SK-N-SH (cell line): ENCODE measurements around the gene C16orf54.
"Not testable (repeated sequence)": the region's sequence is repeated elsewhere in the genome, so short reads cannot be mapped to it uniquely, and the experiment has no call there.

Experiments used
- CTCF ChIP-seq: fragments of 200-600 bp; sonication (generic); IDR thresholded peaks from 2 replicates; pipeline ENCODE4 v1.6.1; 2017; ENCODE audit warnings: antibody characterized with exemption, mild to moderate bottlenecking, moderate library complexity
- NFIC ChIP-seq: IDR thresholded peaks from 2 replicates; pipeline ENCODE4 v1.4.0; 2012; ENCODE audit warnings: borderline replicate concordance
- POLR2AphosphoS5 ChIP-seq: IDR thresholded peaks from 2 replicates; pipeline ENCODE4 v1.6.1; 2012; ENCODE audit warnings: low read depth, low read length
- RAD21 ChIP-seq: IDR thresholded peaks from 2 replicates; pipeline ENCODE4 v1.6.1; 2012; ENCODE audit warnings: mild to moderate bottlenecking, low read length
- REST ChIP-seq: IDR thresholded peaks from 2 replicates; pipeline ENCODE4 v1.6.1; 2012; ENCODE audit warnings: mild to moderate bottlenecking, low read depth, low read length, moderate library complexity
- RFX5 ChIP-seq: IDR thresholded peaks from 2 replicates; pipeline ENCODE4 v1.6.1; 2012; ENCODE audit warnings: mild to moderate bottlenecking, improper control_type of control experiment, low read length
- SIN3A ChIP-seq: IDR thresholded peaks from 2 replicates; pipeline ENCODE4 v1.6.1; 2012; ENCODE audit warnings: low read depth, mild to moderate bottlenecking, low read length, moderate library complexity, borderline replicate concordance
- SMC3 ChIP-seq: IDR thresholded peaks from 2 replicates; pipeline ENCODE4 v1.6.1; 2012; ENCODE audit warnings: low read depth, low read length, improper control_type of control experiment
- TAF1 ChIP-seq: IDR thresholded peaks from 2 replicates; pipeline ENCODE4 v1.6.1; 2012; ENCODE audit warnings: low read depth, mild to moderate bottlenecking, low read length, moderate library complexity, borderline replicate concordance

GRCh38 chr16:29709657-29710056 is 36.1 kb downstream of the C16orf54 start:
- not testable (repeated sequence) for TF ChIP-seq POLR2AphosphoS5, SMC3, CTCF, RFX5, TAF1, RAD21, SIN3A, REST, NFIC
